KG1 (cell line): ENCODE results near the gene WNT11.

Experiments
- DNase-seq: peaks from one replicate; lab custom pipeline; 2025; lab: John Stamatoyannopoulos, UW

WNT11 gene

GRCh38 chr11:76152741-76153570 is 53.3 kb downstream of the WNT11 start:
- no peak for DNase-seq

- peak; percentile 71 for DNase-seq
These were observed 54.1 kb downstream of the WNT11 start for GRCh38 chr11:76152086-76152681.

GRCh38 chr11:76151556-76152085 is 54.7 kb downstream of the WNT11 start:
- DNase-seq: no peak

GRCh38 chr11:76150141-76150540 is 56.2 kb downstream of the WNT11 start:
- no peak for DNase-seq

- no peak for DNase-seq
These were observed 56.6 kb downstream of the WNT11 start for GRCh38 chr11:76149713-76150112.

GRCh38 chr11:76148941-76149613 is 57.2 kb downstream of the WNT11 start:
- DNase-seq: no peak

GRCh38 chr11:76148231-76148630 is 58.1 kb downstream of the WNT11 start:
- DNase-seq: no peak

- no peak for DNase-seq
These were observed 59.1 kb downstream of the WNT11 start for GRCh38 chr11:76147106-76147740.

- DNase-seq: no peak
These were observed 63.0 kb downstream of the WNT11 start for GRCh38 chr11:76143274-76143673.

- no peak for DNase-seq
These were observed 64.3 kb downstream of the WNT11 start for GRCh38 chr11:76141901-76142588.

- no peak for DNase-seq
These were observed 65.3 kb downstream of the WNT11 start for GRCh38 chr11:76140912-76141574.

- no peak for DNase-seq
These were observed 67.0 kb downstream of the WNT11 start for GRCh38 chr11:76139314-76139713.
